HepG2 (cell line): Measurements from ENCODE around the gene NES. TPM values are rescaled to one million over a fixed set of nuclear protein-coding genes. Genes with fewer than 3 reads are reported as not detected.
A peak's percentile ranks its signal among the peaks of the same experiment; 100 is the strongest.

Experiments
- ASH2L ChIP-seq: fragments of 300-600, 200-600 bp; sonication (generic); IDR thresholded peaks from 2 replicates; pipeline ENCODE4 v1.7.0; 2017; ENCODE audit warnings: low read depth, mild to moderate bottlenecking, moderate library complexity, mixed read lengths, low read length; ENCODE audit not compliant: insufficient read length
- BCL3 ChIP-seq: sonication (generic); formaldehyde crosslinking; IDR thresholded peaks from 2 replicates; pipeline ENCODE4 v1.5.1; 2020; ENCODE audit warnings: mild to moderate bottlenecking, missing genetic modification reagents, moderate library complexity
- CENPT ChIP-seq: sonication (generic); formaldehyde crosslinking; IDR thresholded peaks from 2 replicates; pipeline ENCODE4 v1.8.0; 2022; ENCODE audit warnings: low read depth, mild to moderate bottlenecking, moderate library complexity, missing genetic modification reagents
- DMAP1 ChIP-seq: IDR thresholded peaks from 2 replicates; pipeline ENCODE4 v1.6.1; 2016
- ELF4 ChIP-seq: sonication (generic); formaldehyde crosslinking; IDR thresholded peaks from 2 replicates; pipeline ENCODE4 v1.5.0; 2020; ENCODE audit warnings: missing genetic modification reagents, mild to moderate bottlenecking, moderate library complexity, borderline replicate concordance
- GZF1 ChIP-seq: sonication (generic); formaldehyde crosslinking; IDR thresholded peaks from 2 replicates; pipeline ENCODE4 v1.5.1; 2020; ENCODE audit warnings: mild to moderate bottlenecking, missing genetic modification reagents
- HOXD1 ChIP-seq: sonication (generic); formaldehyde crosslinking; IDR thresholded peaks from 2 replicates; pipeline ENCODE4 v1.5.0; 2020; ENCODE audit warnings: missing genetic modification reagents
- ISL2 ChIP-seq: sonication (generic); formaldehyde crosslinking; IDR thresholded peaks from 2 replicates; pipeline ENCODE4 v1.5.0; 2020; ENCODE audit warnings: missing genetic modification reagents
- JUND ChIP-seq: sonication (generic); formaldehyde crosslinking; IDR thresholded peaks from 2 replicates; pipeline ENCODE4 v1.8.0; 2022; ENCODE audit warnings: mild to moderate bottlenecking, missing genetic modification reagents
- KDM5B ChIP-seq: sonication (generic); formaldehyde crosslinking; IDR thresholded peaks from 2 replicates; pipeline ENCODE4 v1.4.0; 2020; ENCODE audit warnings: missing genetic modification reagents, mild to moderate bottlenecking, borderline replicate concordance
- KLF16 ChIP-seq, 2 experiments: sonication (generic) in 1 of 2; formaldehyde crosslinking in 1 of 2; IDR thresholded peaks; 2 replicates each; pipeline versions ENCODE4 v1.6.1 to v1.8.0; 2016 to 2023; ENCODE audit warnings: missing genetic modification reagents in 2 of 2, missing compliant biosample characterization in 1 of 2
- NPAS2 ChIP-seq: sonication (generic); formaldehyde crosslinking; IDR thresholded peaks from 2 replicates; pipeline ENCODE4 v1.8.0; 2022; ENCODE audit warnings: mild to moderate bottlenecking, missing genetic modification reagents, borderline replicate concordance
- PCBP2 ChIP-seq: fragments of 200-400 bp; formaldehyde crosslinking; optimal IDR thresholded peaks from 2 replicates; pipeline ENCODE3; 2018; ENCODE audit warnings: low read length, low read depth; ENCODE audit not compliant: poor library complexity, severe bottlenecking
- PHF20 ChIP-seq: sonication (generic); formaldehyde crosslinking; IDR thresholded peaks from 2 replicates; pipeline ENCODE4 v1.5.0; 2020; ENCODE audit warnings: mild to moderate bottlenecking, missing genetic modification reagents
- PHF21A ChIP-seq: sonication (generic); formaldehyde crosslinking; IDR thresholded peaks from 2 replicates; pipeline ENCODE4 v1.5.0; 2020; ENCODE audit warnings: mild to moderate bottlenecking, missing genetic modification reagents
- SMYD3 ChIP-seq: sonication (generic); formaldehyde crosslinking; IDR thresholded peaks from 2 replicates; pipeline ENCODE4 v1.8.1; 2023; ENCODE audit warnings: mild to moderate bottlenecking, missing genetic modification reagents
- THAP11 ChIP-seq: IDR thresholded peaks from 2 replicates; pipeline ENCODE4 v1.6.1; 2016; ENCODE audit warnings: missing biosample characterization, missing genetic modification reagents
- TMF1 ChIP-seq: sonication (generic); formaldehyde crosslinking; IDR thresholded peaks from 2 replicates; pipeline ENCODE4 v1.8.1; 2022; ENCODE audit warnings: low read depth, missing genetic modification reagents
- YEATS2 ChIP-seq: sonication (generic); formaldehyde crosslinking; IDR thresholded peaks from 2 replicates; pipeline ENCODE4 v1.4.0; 2020; ENCODE audit warnings: missing genetic modification reagents, borderline replicate concordance
- ZBTB42 ChIP-seq: sonication (generic); formaldehyde crosslinking; IDR thresholded peaks from 2 replicates; pipeline ENCODE4 v1.5.0; 2020; ENCODE audit warnings: mild to moderate bottlenecking, missing genetic modification reagents
- ZFP82 ChIP-seq: sonication (generic); formaldehyde crosslinking; IDR thresholded peaks from 2 replicates; pipeline ENCODE4 v1.5.1; 2020; ENCODE audit warnings: mild to moderate bottlenecking, missing genetic modification reagents, borderline replicate concordance
- ZFYVE20 ChIP-seq: sonication (generic); formaldehyde crosslinking; IDR thresholded peaks from 2 replicates; pipeline ENCODE4 v1.8.0; 2023; ENCODE audit warnings: low read depth, mild to moderate bottlenecking, moderate library complexity, missing genetic modification reagents, borderline replicate concordance
- ZNF33A ChIP-seq: sonication (generic); formaldehyde crosslinking; IDR thresholded peaks from 2 replicates; pipeline ENCODE4 v1.5.1; 2020; ENCODE audit warnings: missing genetic modification reagents, mild to moderate bottlenecking, moderate library complexity, borderline replicate concordance
- ZNF547 ChIP-seq: sonication (generic); formaldehyde crosslinking; IDR thresholded peaks from 2 replicates; pipeline ENCODE4 v1.5.1; 2020; ENCODE audit warnings: mild to moderate bottlenecking, missing genetic modification reagents
- ZNF777 ChIP-seq: sonication (generic); formaldehyde crosslinking; IDR thresholded peaks from 2 replicates; pipeline ENCODE4 v1.4.0; 2020; ENCODE audit warnings: missing genetic modification reagents
- ZNF83 ChIP-seq: sonication (generic); formaldehyde crosslinking; IDR thresholded peaks from 2 replicates; pipeline ENCODE4 v1.4.0; 2020; ENCODE audit warnings: missing genetic modification reagents, mild to moderate bottlenecking, borderline replicate concordance
- ZSCAN21 ChIP-seq: sonication (generic); formaldehyde crosslinking; IDR thresholded peaks from 2 replicates; pipeline ENCODE4 v1.8.0; 2022; ENCODE audit warnings: mild to moderate bottlenecking, missing genetic modification reagents, moderate library complexity, borderline replicate concordance
- polyA plus RNA-seq, 8 experiments: library from polyadenylated mRNA; depleted of rRNA in 3 of 8; stranded (reverse) in 7 of 8; unstranded in 1 of 8; fragments of >200 nt; fragmentation: Illumina TruSeq in 4 of 8; extraction: Trizol in 4 of 8; gene quantifications; 2 replicates each; pipeline versions ENCODE4 v1.2.1 to v1.2.3, GENCODE V29; 2011 to 2016; ENCODE audit warnings: low read depth in 4 of 8, missing spikeins in 1 of 8, mixed read lengths in 1 of 8; ENCODE audit not compliant: insufficient read depth in 1 of 8
- total RNA-seq, 5 experiments: library from RNA; depleted of rRNA; stranded (reverse); fragments of >200 nt; fragmentation: Illumina TruSeq; extraction: Trizol; gene quantifications; 2 replicates each; pipeline ENCODE4 v1.2.3, GENCODE V29; 2016; ENCODE audit warnings: low read depth in 1 of 5

NES gene
- total and polyA plus RNA-seq, 2 of the 13 experiments (the other 11 are each of a cell fraction or from before 2014, with no cell fraction given), result 1.7 to 16.6 TPM

GRCh38 chr1:156689035-156689952 lies 12.1 kb upstream of the NES start (continued):
- TF ChIP-seq KLF16 (CRISPR knock-in tag; IDR thresholded peaks at IDR 0.05) (peak in 1 of 2 experiments; percentile 41; a peak in 1 of 4 replicates), BCL3 (CRISPR knock-in tag) (no peak), ZBTB42 (no peak), YEATS2 (CRISPR knock-in tag) (0 out of 2 replicates have a peak, but pooled peaks have one; percentile 16), JUND (CRISPR knock-in tag) (no peak), GZF1 (CRISPR knock-in tag) (no peak), ZNF777 (CRISPR knock-in tag) (0 out of 2 replicates have a peak, but pooled peaks have one; percentile 31), HOXD1 (no peak), ELF4 (CRISPR knock-in tag) (no peak), THAP11 (CRISPR knock-in tag) (0 out of 2 replicates have a peak, but pooled peaks have one; percentile 30), SMYD3 (no peak), NPAS2 (CRISPR knock-in tag) (no peak), KDM5B (CRISPR knock-in tag) (no peak), TMF1 (CRISPR knock-in tag) (no peak), PHF20 (CRISPR knock-in tag) (no peak), ZFP82 (CRISPR knock-in tag) (no peak), ZFYVE20 (CRISPR knock-in tag) (no peak), ZNF33A (CRISPR knock-in tag) (no peak), PCBP2 (no peak), DMAP1 (CRISPR knock-in tag) (no peak), ASH2L (peak; percentile 54), ZNF547 (CRISPR knock-in tag) (no peak; the same call in 1 of the 2 replicates), ZSCAN21 (no peak), PHF21A (CRISPR knock-in tag) (0 out of 2 replicates have a peak, but pooled peaks have one; percentile 24), ZNF83 (CRISPR knock-in tag) (no peak), CENPT (CRISPR knock-in tag) (no peak), ISL2 (CRISPR knock-in tag) (no peak)
